ENCODE data around the gene GTF2F2. TPM values are rescaled to one million over a fixed set of nuclear protein-coding genes. Genes with fewer than 3 reads are reported as not detected.

Gene GTF2F2
- polyA plus RNA-seq, 1 donor (not counting 4 experiments of a cell fraction or from before 2014, with no cell fraction given) = 55.5 TPM

DNA sequence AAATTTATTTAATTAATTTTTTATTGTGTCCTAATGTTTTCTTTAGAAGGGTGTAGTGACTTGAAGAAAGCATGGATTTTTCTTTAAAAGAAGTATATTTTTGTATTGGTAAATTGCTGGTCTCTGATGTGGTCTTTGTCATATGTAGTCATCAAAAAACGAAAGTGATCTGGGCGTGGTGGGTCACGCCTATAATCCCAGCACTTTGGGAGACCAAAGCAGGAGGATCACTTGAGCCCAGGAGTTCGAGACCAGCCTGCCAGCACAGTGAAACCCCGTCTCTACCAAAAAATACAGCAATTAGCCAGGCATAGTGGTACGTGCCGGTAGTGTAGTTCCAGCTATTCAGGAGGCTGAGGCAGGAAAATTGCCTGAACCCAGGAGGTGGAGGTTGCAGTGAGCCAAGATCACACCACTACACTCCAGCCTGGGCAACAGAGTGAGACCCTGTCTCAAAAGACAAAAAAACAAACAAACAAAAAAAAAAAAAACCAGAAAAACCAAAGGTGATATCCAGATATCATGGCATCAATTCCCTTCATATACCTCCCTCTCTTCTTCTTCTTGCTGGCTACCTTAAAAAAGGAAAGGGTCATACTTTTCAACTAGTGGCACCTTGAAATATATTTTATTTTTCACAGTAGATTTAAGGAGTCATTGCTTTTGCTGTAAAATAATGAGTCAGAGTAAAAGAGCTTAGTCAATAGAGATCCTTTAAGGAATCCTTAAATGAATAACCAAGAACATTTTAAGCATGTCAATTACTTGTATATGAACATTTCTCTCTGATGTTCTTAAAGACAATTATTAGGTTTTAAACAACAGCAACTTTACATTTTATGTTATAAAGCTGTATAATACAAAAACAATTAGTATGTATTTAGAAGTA is 60.6 kb downstream of the GTF2F2 start:
- no peak overlapping the region for H2AFZ ChIP-seq (ENCODE audit: control insufficient read depth, low read length)
- dilution Hi-C loops (cut with MboI; ENCODE audit: extremely low pct_ligation_motif_present, low sequenced_read_pairs) = no loop called here
- H3K79me2 ChIP-seq (ENCODE audit: control insufficient read depth, insufficient read depth, low read length) = peaks cover 27% of the 10 kb centered on the region
- H3K4me3 ChIP-seq (ENCODE audit: control insufficient read depth in 2 of 3, extremely low read depth in 1 of 3, insufficient read depth in 2 of 3, low read depth in 1 of 3, low read length in 3 of 3) = no peak overlapping the region
- H4K20me1 ChIP-seq (ENCODE audit: control insufficient read depth, extremely low read depth, insufficient read depth, low read length) = no peaks in the 10 kb centered on the region
- H3K9ac ChIP-seq (ENCODE audit: control insufficient read depth, extremely low read depth, insufficient read depth, low read length) = no peak overlapping the region
- no peaks in the 10 kb centered on the region for H3K9me1 ChIP-seq (ENCODE audit: control insufficient read depth, extremely low read depth, insufficient read depth, low read length)
- DNase-seq (ENCODE audit: low read depth, low spot score) = no peak
- H3K27ac ChIP-seq (ENCODE audit: control insufficient read depth, insufficient read depth, low read length) = peak overlapping the region; percentile 39
- no peaks in the 10 kb centered on the region for H3K9me3 ChIP-seq (ENCODE audit: control insufficient read depth, low read depth, low read length)
- H3K27me3 ChIP-seq (ENCODE audit: control insufficient read depth, extremely low read depth, insufficient read depth, low read length) = no peaks in the 10 kb centered on the region
- no peak for FAIRE-seq
- no peak overlapping the region for H3K4me2 ChIP-seq (ENCODE audit: control insufficient read depth, extremely low read depth, insufficient read depth, low read depth, low read length)
- peaks cover 4 to 15% of the 10 kb centered on the region in 2 experiments for H3K36me3 ChIP-seq (ENCODE audit: control insufficient read depth in 2 of 2, extremely low read depth in 1 of 2, insufficient read depth in 2 of 2, low read length in 2 of 2)
- H3K4me1 ChIP-seq (ENCODE audit: control insufficient read depth, extremely low read depth, insufficient read depth, low read length) = peaks cover 5% of the 10 kb centered on the region
- TF ChIP-seq, protein P1, sequence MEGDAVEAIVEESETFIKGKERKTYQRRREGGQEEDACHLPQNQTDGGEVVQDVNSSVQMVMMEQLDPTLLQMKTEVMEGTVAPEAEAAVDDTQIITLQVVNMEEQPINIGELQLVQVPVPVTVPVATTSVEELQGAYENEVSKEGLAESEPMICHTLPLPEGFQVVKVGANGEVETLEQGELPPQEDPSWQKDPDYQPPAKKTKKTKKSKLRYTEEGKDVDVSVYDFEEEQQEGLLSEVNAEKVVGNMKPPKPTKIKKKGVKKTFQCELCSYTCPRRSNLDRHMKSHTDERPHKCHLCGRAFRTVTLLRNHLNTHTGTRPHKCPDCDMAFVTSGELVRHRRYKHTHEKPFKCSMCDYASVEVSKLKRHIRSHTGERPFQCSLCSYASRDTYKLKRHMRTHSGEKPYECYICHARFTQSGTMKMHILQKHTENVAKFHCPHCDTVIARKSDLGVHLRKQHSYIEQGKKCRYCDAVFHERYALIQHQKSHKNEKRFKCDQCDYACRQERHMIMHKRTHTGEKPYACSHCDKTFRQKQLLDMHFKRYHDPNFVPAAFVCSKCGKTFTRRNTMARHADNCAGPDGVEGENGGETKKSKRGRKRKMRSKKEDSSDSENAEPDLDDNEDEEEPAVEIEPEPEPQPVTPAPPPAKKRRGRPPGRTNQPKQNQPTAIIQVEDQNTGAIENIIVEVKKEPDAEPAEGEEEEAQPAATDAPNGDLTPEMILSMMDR (optimal IDR thresholded peaks at IDR 0.05 in 1 of 3, IDR thresholded peaks at IDR 0.05 in 1 of 3, conservative IDR thresholded peaks at IDR 0.05 in 1 of 3; ENCODE audit: extremely low read depth in 1 of 3, insufficient read depth in 2 of 3, low read length in 3 of 3) = no peak
- no peak for TF ChIP-seq EZH2 (IDR thresholded peaks at IDR 0.05; ENCODE audit: low read length)

DNA sequence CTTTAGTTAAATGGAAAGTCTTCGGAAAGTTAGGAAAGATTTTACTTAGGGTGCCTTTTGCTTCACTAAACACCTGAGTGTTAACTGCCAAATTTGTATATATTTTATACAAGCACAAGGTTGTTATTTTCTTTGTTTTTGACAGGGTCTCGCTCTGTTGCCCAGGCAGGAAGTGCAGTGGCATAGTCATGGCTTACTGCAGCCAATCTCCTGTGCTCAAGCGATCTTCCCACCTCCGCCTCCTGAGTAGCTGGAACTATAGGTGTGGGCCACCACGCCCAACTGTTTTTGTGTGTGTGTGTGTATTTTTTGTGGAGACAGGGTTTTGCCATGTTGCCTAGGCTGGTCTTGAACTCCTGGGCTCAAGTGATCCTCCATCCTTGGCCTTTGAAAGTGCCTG is 64.4 kb downstream of the GTF2F2 start:
- Histone ChIP-seq H3K4me1 (ENCODE audit: control insufficient read depth, extremely low read depth, insufficient read depth, low read length) (peaks cover 11% of the 10 kb centered on the region), H3K4me2 (ENCODE audit: control insufficient read depth, extremely low read depth, insufficient read depth, low read depth, low read length) (no peak overlapping the region), H3K79me2 (ENCODE audit: control insufficient read depth, insufficient read depth, low read length) (peaks cover 9% of the 10 kb centered on the region), H3K27me3 (ENCODE audit: control insufficient read depth, extremely low read depth, insufficient read depth, low read length) (no peaks in the 10 kb centered on the region), H3K27ac (ENCODE audit: control insufficient read depth, insufficient read depth, low read length) (no peak overlapping the region), H3K9me3 (ENCODE audit: control insufficient read depth, low read depth, low read length) (no peaks in the 10 kb centered on the region), H3K9me1 (ENCODE audit: control insufficient read depth, extremely low read depth, insufficient read depth, low read length) (no peaks in the 10 kb centered on the region), H3K9ac (ENCODE audit: control insufficient read depth, extremely low read depth, insufficient read depth, low read length) (no peak overlapping the region), H4K20me1 (ENCODE audit: control insufficient read depth, extremely low read depth, insufficient read depth, low read length) (no peaks in the 10 kb centered on the region), H3K36me3 (ENCODE audit: control insufficient read depth in 2 of 2, extremely low read depth in 1 of 2, insufficient read depth in 2 of 2, low read length in 2 of 2) (peaks cover 4 to 15% of the 10 kb centered on the region in 2 experiments), H3K4me3 (ENCODE audit: control insufficient read depth in 2 of 3, extremely low read depth in 1 of 3, insufficient read depth in 2 of 3, low read depth in 1 of 3, low read length in 3 of 3) (no peak overlapping the region), H2AFZ (ENCODE audit: control insufficient read depth, low read length) (no peak overlapping the region)
- dilution Hi-C loops (cut with MboI; ENCODE audit: extremely low pct_ligation_motif_present, low sequenced_read_pairs) = no loop called here
- FAIRE-seq = no peak
- no peak for DNase-seq (ENCODE audit: low read depth, low spot score)
- TF ChIP-seq, protein P1 (optimal IDR thresholded peaks at IDR 0.05 in 1 of 3, IDR thresholded peaks at IDR 0.05 in 1 of 3, conservative IDR thresholded peaks at IDR 0.05 in 1 of 3; ENCODE audit: extremely low read depth in 1 of 3, insufficient read depth in 2 of 3, low read length in 3 of 3) = no peak
- no peak for TF ChIP-seq EZH2 (IDR thresholded peaks at IDR 0.05; ENCODE audit: low read length)
